Ishikawa (cell line): Measurements from ENCODE around the gene CCDC8.

Experiments
- CEBPB ChIP-seq: IDR thresholded peaks from 2 replicates; pipeline ENCODE4 v1.6.1; 2012
- CREB1 ChIP-seq: IDR thresholded peaks from 2 replicates; pipeline ENCODE4 v1.6.1; 2012; ENCODE audit warnings: low read depth
- EGR1 ChIP-seq: IDR thresholded peaks from 2 replicates; pipeline ENCODE4 v1.6.1; 2012
- EP300 ChIP-seq: IDR thresholded peaks from 2 replicates; pipeline ENCODE4 v1.6.1; 2012; ENCODE audit warnings: borderline replicate concordance
- FOXM1 ChIP-seq: IDR thresholded peaks from 2 replicates; pipeline ENCODE4 v1.6.1; 2012; ENCODE audit warnings: low read depth, borderline replicate concordance
- MAX ChIP-seq: IDR thresholded peaks from 2 replicates; pipeline ENCODE4 v1.6.1; 2012
- NFIC ChIP-seq: IDR thresholded peaks from 2 replicates; pipeline ENCODE4 v1.6.1; 2012
- RAD21 ChIP-seq: IDR thresholded peaks from 2 replicates; pipeline ENCODE4 v1.6.1; 2012; ENCODE audit warnings: low read depth
- REST ChIP-seq: IDR thresholded peaks from 2 replicates; pipeline ENCODE4 v1.6.1; 2012; ENCODE audit warnings: low read depth, mild to moderate bottlenecking
- TAF1 ChIP-seq: IDR thresholded peaks from 2 replicates; pipeline ENCODE4 v1.6.1; 2012; ENCODE audit warnings: low read depth, mild to moderate bottlenecking
- TCF12 ChIP-seq: IDR thresholded peaks from 2 replicates; pipeline ENCODE4 v1.6.1; 2012; ENCODE audit warnings: low read depth
- TEAD4 ChIP-seq: IDR thresholded peaks from 2 replicates; pipeline ENCODE4 v1.6.1; 2012
- USF1 ChIP-seq: IDR thresholded peaks from 2 replicates; pipeline ENCODE4 v1.6.1; 2012
- YY1 ChIP-seq: IDR thresholded peaks from 2 replicates; pipeline ENCODE4 v1.6.1; 2012; ENCODE audit warnings: low read depth
- ZBTB7A ChIP-seq: IDR thresholded peaks from 2 replicates; pipeline ENCODE4 v1.6.1; 2012; ENCODE audit warnings: low read depth

CCDC8 gene

GRCh38 chr19:46411925-46412649, 1.3 kb downstream of the CCDC8 start:
- TF ChIP-seq TEAD4 (no peak), EP300 (no peak), ZBTB7A (no peak), CREB1 (no peak), MAX (no peak), RAD21 (no peak), REST (no peak), TAF1 (no peak), EGR1 (no peak)

- TF ChIP-seq MAX (no peak), YY1 (no peak), USF1 (no peak), FOXM1 (no peak), ZBTB7A (no peak), TEAD4 (no peak), CREB1 (no peak), EP300 (no peak), TAF1 (no peak), NFIC (no peak), REST (no peak), CEBPB (no peak), TCF12 (no peak), RAD21 (no peak), EGR1 (no peak)
Observed at GRCh38 chr19:46411088-46411924, 2.1 kb downstream of the CCDC8 start.

- TF ChIP-seq YY1: no peak
- TF ChIP-seq EP300: no peak
- TF ChIP-seq TAF1: no peak
- TF ChIP-seq USF1: no peak
- no peak for TF ChIP-seq TEAD4
- TF ChIP-seq TCF12: no peak
- TF ChIP-seq EGR1: no peak
- no peak for TF ChIP-seq CREB1
- TF ChIP-seq FOXM1: no peak
- no peak for TF ChIP-seq ZBTB7A
- no peak for TF ChIP-seq CEBPB
- no peak for TF ChIP-seq RAD21
- no peak for TF ChIP-seq REST
- no peak for TF ChIP-seq NFIC
- no peak for TF ChIP-seq MAX
Observed at GRCh38 chr19:46410205-46411087, 2.9 kb downstream of the CCDC8 start.
